SIG-M5 treated with dmso at 0.1 percent for 504 hours (cell line): ENCODE data around the gene LARP1.
A peak's percentile ranks its signal among the peaks of the same experiment; 100 is the strongest.
"Not testable (repeated sequence)": the region's sequence is repeated elsewhere in the genome, so short reads cannot be mapped to it uniquely, and the experiment has no call there.

Source experiments
- DNase-seq: peaks from one replicate; lab custom pipeline; 2025; ENCODE audit not compliant: unreplicated experiment; lab: John Stamatoyannopoulos, UW

LARP1 gene

DNA sequence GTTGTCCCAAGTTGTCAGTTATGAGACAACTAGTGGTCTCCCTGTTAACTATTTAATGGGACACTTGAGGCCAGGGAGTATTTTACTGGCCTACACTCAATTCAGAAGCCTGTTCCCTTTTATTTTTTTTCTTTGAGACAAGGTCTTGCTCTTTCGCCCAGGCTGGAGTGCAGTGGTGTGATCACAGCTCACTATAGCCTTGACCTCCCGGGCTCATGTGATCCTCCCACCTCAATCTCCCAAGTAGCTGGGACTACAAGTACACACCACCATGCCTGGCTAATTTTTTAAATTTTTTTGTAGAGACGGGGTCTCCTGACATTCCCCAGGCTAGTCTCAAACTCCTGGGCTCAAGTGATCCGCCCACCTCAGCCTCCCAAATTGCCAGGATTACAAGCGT is 67.7 kb downstream of the LARP1 start:
- DNase-seq = not testable (repeated sequence)

DNA sequence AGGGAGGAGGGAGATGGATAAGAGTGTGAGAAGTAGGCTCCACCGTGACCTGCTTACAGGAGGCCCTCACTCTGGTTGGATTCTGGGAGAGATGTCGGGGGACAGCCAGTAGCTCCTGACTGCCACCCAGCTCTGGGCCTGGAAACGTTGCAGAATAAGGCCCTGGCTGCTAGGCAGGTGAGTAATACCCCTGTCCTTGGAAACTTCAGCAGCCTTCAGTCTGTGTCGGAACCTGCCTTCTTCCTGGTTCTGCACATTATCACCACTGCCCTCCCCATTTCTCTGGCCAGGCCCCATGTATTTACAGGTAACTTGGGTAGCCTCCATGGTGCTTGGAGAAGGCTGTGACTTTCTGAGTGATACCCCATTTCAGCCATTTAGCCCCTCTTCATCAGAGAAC is 68.4 kb downstream of the LARP1 start:
- DNase-seq = no peak

DNA sequence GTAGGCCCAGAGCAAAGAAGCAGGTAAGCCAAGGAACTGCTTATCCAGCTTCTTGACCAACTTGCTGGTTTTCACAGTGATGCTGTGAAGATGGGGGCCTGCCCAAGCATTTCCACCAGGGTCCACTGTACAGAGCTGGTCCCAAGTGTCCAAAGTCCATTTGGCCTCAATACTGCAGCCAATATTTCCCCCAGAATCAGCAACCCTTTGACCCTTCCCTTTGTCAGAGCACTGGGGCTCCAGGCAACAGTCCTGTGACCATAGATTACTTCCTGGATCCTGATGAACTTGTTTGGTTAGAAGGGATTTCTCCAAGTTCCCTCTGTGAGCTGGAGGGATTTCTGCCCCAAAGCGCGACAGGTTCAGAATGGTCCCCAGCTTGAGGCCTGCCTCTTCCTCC is 68.9 kb downstream of the LARP1 start:
- no peak for DNase-seq

DNA sequence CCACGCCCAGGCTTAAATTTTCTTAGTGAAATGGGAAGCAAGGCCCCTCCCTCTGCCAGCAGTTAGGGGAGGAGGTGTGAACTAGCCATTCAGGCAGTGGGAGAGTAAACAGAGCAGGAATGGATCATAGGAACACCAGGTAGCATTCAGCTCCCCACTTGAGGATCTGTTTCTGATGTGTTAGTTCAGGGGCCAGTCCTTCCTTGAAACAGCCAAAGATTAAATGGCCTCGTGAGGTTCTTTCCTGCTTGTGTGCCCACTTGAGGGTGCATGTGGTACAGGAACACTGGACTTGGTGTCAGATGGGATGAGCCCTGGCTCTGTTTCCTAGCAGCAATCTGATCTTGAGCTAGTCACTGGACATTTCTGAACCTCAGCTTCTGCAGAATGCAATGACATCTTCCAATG is 74.0 kb downstream of the LARP1 start:
- DNase-seq = no peak

DNA sequence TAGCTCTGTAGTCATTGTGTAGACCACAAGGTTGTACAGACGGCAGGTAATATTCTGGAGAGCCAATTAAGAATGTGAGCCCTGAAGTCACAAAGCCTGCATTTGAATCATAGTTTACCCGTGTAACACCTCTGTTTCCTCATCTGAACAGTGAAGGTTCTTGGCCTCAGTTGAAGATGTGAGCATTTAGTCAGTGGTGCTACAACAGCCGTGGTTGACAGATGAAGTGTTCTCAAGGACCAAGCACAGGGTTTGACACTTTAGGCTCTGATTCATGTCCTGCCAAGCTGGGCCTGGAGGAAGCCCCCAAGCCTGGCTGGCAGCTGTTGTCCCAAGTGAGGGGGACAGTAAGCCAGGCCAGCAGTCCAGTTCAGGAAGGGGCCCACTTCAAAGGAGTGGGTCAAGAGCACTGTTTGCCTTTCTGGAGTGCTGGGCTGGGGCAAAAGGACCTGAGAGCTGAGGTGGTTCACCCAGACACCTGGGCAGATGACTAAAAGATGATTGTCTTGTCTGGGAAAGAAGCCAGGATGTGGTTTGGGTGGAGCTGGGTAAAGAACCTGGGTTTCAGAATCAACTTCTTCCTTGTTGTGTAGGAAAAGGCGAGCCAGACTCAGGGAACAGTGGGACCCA is 74.5 kb downstream of the LARP1 start:
- DNase-seq = no peak

DNA sequence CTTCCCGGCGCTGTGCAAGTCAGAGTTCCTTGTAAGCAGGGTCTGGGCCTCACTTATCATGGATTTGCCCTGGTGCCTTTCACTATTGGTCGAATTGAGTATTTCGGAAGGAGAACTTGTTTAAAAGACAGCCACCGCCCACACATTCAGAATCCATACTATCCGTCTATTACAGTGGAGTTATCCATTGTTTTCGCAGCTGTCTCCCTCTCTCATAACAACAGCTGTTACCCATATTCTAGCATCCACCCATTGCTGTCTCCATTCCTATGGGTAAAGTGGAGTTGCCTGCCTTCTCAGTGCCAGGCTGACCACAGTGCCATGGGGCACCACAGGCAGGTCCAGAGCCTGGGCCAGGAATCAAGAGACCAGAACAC is 75.0 kb downstream of the LARP1 start:
- no peak for DNase-seq

DNA sequence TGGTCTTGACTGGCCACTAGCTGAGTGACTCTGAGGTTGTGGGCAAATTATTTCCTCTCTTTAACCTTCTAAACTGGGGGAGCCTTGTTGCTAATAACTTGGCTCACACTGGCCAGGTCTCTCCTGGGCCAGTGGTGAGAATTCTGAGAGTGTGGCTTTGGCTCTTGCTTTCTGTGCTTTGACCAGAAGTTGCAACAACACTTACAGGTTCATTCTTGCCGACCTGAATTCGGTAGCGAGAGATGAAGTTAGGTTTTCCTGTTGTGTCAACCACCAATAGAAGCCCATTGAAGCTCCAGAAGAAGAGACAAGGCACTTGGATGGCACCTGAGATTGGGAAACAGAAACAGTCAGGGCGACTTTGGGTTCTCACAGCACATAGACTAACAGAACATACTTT is 75.4 kb downstream of the LARP1 start:
- no peak for DNase-seq

DNA sequence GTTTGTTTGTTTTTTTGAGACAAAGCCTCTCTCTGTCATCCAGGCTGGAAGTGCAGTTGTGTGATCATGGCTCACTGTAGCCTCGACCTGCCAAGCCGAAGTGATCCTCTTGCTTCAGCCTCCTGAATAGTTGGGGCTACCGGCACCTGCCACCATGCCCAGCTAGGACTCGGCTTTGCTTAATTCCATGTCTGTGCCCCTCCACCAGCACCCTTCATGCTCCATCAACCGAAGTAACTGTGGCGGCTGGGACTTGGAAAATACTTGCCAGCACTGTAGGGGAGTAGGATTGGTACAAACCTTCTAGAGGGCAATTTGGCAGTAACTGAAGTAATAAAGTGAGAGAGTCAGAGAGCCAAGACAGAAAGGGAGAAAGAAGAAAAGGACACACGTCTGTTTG is 76.3 kb downstream of the LARP1 start:
- no peak for DNase-seq

DNA sequence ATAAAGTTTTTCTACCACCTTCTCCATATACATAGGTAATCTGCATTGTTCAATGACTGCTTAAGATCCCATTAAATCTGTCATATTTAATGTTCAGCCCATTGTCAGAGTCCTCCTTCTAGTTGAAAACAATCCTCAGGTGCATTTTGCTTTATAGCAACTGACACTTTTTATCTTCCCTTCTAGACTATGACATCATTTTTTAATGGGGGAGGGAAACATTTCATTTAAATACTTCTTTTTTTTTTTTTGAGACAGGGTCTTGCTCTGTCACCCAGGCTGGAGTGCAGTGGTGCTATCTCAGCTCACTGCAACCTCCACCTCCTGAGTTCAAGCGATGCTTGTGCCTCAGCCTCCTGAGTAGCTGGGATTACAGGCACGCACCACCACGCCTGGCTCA is 77.6 kb downstream of the LARP1 start:
- DNase-seq = not testable (repeated sequence)

DNA sequence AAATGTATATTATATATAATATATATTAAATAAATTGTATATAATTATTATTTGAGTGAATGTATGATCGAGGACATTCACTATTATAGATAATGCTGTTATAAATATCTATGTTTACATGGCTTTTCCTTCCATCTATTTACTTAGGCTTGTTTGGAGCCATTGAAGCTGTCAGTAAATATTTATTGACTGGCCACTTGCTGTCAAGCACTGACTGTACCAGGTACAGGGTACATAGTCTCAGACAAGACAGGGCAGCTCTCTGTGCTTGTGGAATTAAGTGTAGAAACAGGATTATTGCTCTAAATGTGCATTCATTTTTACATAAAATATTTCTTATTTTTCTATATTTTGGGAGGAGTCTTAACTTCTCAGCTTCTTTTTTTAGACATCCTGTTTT is 78.9 kb downstream of the LARP1 start:
- DNase-seq = no peak

DNA sequence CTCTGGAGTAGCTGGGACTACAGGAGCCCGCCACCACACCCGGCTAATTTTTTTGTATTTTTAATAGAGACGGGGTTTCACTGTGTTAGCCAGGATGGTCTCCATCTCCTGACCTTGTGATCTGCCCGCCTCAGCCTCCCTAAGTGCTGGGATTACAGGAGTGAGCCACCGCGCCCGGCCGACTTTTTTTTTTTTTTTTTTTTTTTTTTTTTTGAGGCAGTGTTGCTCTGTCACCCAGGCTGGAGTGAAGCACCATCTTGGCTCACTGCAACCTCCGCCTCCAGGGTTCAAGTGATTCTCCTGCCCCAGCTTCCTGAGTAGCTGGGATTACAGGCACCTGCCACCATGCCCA is 80.5 kb downstream of the LARP1 start:
- DNase-seq = not testable (repeated sequence)

DNA sequence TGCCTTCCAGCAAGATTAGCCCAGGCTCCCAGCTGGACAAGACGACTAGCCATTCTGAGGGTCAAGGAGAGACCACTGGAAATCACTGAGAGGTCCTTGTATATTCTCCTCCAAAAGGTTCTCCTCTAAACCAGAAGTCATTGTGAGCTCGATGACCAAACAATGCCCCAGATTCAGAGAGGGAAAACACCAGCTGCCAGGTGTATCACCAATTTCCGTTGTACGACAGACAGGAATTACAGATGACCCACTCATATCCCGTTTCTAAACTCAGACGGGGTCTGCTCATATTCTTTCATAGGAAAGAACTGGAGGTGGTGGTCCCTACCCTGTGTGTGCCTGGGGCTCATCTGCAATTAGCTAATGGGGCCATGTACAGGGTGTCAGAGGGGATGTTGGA is 81.0 kb downstream of the LARP1 start:
- DNase-seq = no peak

DNA sequence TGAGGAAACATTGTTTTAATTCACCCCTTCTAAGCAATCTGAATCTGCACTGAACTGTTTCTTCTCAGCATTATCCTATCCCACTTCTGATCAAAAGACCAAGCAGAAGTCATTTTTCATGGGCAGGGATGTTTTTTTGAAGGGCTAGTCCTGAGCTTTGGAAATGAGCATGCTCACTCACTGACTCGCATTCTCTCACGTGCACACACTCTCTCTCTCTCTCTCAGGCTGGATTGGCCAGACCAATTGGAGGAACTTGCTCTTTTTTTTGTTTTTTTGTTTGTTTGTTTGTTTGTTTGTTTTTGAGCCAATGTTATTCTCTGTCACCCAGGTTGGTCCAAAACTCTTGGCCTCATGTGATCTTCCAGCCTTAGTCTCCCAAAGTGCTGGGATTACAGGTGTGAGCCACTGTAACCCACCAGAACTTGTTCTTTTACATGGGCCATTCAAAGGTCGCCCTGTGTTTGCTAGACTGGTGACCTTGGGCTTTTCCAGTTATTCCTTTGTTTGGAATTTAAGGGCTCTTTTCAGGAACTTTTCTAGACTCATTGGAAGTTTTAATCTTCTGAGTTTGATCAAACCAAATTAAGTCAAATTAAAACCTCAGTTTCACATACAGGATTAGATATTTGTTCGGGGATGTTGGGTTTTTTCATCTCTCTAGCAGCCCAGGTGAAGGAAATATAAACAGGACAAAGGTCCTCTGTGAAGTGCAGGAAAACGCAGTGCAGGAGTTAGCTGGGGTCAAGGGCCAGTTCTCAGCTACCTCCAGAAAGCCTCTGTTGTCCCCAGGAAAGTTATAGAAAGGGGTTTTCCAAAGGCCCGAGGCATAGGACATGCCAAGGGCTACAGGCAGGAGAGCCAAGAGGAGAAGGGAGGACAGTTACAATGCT is 82.1 kb downstream of the LARP1 start:
- no peak for DNase-seq

DNA sequence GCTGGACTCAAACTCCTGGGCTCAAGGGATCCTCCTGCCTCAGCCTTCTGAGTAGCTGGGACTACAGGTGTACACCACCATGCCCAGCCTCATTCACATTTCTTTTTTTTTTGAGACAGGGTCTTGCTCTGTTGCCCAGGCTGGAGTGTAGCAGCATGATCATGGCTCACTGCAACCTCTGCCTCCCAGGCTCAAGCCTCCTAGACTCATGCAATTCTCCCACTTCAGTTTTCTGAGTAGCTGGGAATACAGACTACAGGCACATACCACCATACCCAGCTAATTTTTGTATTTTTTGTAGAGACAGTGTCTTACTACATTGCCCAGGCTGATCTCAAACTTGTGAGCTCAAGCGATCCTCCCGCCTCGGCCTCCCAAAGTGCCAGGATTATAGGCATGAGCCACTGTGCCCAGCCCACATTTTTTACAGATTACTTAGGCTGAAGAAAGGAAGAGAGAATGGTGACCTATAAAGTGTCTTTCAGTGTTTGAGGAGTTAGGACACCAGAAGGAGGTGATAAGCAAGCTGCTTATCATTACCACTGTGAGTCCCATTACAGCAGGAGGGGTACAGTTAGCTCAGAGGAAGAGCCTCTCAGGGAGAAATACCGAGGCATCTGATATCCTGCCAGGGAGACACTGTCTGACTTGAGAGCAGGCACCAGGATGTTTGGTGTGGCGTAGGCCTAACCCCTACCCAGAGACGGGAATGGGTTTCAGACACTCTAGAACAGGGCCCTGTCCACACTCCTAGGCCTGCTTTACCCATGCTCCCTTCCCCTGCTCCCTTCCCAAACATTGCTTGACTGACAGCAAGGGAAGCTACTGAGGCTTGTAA is 85.5 kb downstream of the LARP1 start:
- DNase-seq = no peak

DNA sequence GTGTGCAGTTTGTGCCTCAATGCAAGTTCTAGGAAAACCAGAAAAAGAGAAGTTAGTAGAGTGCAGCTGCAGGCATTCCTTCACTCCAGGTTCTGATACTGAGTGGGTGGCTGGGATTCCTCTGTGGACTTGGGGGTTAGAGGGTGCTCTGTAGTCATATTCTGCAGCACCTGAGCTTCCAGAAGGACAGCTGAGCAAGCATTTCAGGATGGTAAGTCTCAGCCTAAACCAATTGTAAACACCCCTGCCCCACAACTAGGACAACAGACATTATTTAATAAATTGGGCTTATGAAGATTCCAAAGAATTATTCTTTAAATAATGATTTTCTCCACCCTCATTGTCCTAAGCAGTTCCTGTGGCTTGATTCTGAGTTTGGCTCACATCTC is 86.1 kb downstream of the LARP1 start:
- no peak for DNase-seq

DNA sequence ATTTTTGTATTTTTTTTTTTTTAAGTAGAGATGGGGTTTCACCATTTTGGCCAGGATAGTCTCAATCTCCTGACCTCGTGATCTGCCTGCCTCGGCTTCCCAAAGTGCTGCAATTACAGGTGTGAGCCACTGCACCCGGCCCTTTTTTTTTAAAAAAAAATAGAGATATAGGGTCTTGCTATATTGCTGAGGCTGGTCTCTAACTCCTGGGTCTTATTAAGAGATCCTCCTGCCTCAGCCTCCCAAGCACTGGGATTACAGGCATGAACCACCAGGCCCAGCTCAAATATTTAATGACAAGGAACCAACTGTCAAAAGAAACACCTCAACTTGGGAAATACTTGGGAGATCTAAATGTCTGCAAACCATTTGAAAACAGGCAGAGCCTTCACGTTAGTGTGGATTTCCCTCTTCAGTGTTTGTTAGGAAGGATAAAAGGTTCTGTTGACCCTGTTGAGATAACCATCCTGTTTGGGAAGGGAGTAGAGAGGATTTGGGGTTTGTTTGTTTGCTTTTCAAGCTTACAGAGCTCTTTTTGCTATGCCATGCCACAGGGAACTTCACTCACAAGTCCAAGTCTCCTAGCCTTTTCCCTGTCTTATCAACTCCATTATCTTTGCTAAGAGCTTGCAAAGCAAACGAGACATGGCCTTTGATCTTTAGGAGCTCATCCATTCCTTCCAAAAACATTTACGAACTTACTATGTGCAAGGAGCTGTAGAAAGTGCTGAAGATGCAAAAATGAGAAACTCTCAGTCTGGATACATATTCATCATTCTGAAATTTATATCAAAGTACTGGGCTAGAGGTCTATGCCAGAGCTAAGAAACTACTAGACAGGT is 87.7 kb downstream of the LARP1 start:
- DNase-seq = no peak

DNA sequence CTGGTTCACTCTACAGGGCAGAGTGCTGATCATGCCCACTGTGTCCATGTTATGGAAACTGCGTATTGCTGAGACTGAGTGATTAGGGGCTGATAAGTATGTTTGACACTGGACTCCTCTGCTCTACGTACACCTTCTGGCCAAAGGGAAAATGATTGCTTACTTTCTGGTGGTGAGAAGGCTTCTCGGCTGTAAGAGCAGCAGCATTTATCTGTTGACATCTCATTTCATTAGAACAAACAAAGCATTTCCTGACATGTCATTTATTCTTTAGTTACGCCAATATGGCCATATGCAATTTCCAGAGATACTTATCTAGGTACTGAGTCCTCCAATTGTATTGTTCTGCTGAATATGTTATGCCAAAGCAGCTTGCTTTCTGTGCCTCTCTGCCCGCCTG is 89.6 kb downstream of the LARP1 start:
- DNase-seq = peak; percentile 26

DNA sequence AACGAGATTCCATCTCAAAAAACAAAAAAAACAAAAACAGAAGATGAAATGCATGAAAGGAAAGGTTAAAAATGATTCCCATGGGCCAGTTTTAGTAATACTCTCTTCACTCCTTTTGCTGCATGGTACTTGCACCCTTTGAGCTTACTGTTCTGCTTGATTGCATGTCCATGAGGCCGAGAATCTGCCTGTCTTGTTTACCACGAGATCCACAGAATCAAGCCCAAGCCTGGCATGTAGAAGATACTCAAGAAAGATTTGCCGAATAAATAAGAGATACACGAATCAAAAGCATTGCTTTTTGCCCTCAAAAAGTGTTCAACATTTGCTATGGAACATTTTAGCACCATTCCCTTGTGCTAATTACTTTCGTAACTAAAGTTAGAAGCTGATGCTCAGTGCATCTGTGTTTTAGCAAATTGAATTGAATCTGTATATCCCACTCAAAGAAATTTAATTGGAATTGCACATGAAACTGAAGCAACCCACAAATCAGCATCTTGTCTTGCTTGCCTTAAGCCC is 94.1 kb downstream of the LARP1 start:
- DNase-seq = no peak

DNA sequence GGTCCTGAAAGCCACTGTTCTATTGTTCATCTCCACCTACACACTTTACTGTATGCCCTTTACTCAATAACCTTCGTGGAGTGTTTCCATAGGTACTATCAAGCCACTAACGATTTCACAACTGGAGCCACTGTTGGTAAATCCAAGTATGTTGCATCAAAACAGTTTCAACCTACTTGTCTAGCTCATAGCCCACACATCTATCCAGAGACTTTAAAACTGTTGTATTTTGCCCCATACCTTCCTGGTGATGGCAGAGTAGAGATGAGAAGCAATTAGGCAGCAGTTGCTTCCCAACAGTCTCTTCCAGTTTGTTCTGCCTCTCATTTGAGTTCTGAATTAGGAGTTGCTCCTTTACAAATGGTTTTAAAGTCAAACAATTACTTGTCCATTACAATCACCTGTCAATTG is 94.6 kb downstream of the LARP1 start:
- DNase-seq = peak; percentile 48

DNA sequence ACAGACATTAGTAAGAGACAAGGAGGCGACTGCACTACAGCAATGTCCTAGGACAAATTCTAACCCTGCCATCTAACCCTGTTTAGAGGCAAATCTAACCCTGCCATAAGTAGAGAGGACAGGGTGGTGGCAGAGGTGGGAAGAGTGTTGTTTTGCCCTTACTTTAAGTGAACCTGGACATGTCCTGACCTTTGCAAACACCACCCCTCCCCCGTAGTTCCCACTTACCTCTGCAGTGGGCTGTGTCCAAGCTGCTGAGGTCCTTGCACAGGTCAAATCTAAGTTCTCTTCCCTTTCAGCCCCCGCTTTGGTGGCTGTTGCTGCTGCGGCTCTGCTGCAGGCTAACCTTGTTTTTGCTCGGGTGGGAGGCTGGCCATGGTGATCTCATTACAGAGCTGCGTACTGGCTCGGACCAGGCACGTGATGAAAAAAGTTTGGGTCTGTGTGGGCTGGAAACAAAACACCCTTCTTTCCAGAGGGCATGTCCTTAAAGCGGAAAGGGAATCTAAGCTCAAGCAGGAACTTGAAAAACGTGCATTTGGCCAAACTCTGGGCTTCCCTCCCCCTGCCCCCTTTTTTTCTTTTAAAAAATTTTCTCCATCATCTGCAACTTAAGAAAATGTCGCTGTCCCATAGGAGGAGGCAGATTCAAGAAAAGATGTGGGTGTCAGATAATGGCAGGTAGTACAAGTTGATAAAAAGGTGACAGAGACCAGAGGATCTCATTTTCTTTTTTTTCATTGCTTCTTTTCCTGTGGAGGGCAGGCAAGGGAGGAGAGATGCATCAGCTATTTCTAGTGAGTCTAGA is 95.3 kb downstream of the LARP1 start, which contains the start of gene FAXDC2:
TSS of gene FAXDC2 (minus strand) at position 349 of the 808 bp plus-strand sequence. CDS start 12,425 bp downstream, outside the sequence.
- DNase-seq = no peak
